B cell (primary cell): ENCODE results near the gene FBXO28. TPM values are rescaled to one million over a fixed set of nuclear protein-coding genes. Genes with fewer than 3 reads are reported as not detected.

Experiments
- ATAC-seq: fragments of 200-7000 bp; cut with Tn5 transposase; one replicate; pipeline ENCODE4 v1.10.0; 2021; ENCODE audit warnings: low read depth, mild to moderate bottlenecking, moderate number of reproducible peaks, moderate library complexity
- CTCF ChIA-PET: fragments of 350-600 bp; sonication (Branson Sonifier 250); formaldehyde crosslinking; loops from one replicate; lab custom pipeline; 2021; ENCODE audit warnings: antibody characterized with exemption, inconsistent platforms; lab: Charles Lee
- POLR2A ChIA-PET: fragments of 350-600 bp; sonication (Branson Sonifier 250); formaldehyde crosslinking; loops from one replicate; lab custom pipeline; 2021; ENCODE audit warnings: antibody characterized with exemption; lab: Charles Lee
- DNase-seq: peaks from one replicate; pipeline ENCODE4 v3.0.0; 2013
- H2AFZ ChIP-seq: 2 replicates; pipeline ENCODE4 v1.6.1; 2012; ENCODE audit warnings: mild to moderate bottlenecking, low read depth, low read length; ENCODE audit not compliant: insufficient read depth, poor library complexity, severe bottlenecking
- H3K27ac ChIP-seq, 2 donors: 1 replicate in 1 of 2; 2 replicates in 1 of 2; pipeline ENCODE4 v1.5.1; 2012 to 2013; ENCODE audit warnings: low read length in 2 of 2, mild to moderate bottlenecking in 2 of 2, moderate library complexity in 1 of 2
- H3K27me3 ChIP-seq, 4 experiments: fragments of 200-600 bp in 1 of 4; sonication (generic) in 1 of 4; replicated peaks in 1 of 4; 1 replicate in 2 of 4; 2 replicates in 2 of 4; pipeline versions ENCODE4 v1.6.1 to v1.7.0; 2013 to 2016; ENCODE audit warnings: low read length in 3 of 4, mild to moderate bottlenecking in 2 of 4, mixed read lengths in 1 of 4, moderate library complexity in 1 of 4; ENCODE audit not compliant: insufficient read depth in 4 of 4, control insufficient read depth in 3 of 4; ENCODE audit errors: control extremely low read depth in 1 of 4
- H3K36me3 ChIP-seq, 2 experiments: replicated peaks in 1 of 2; 1 replicate in 1 of 2; 2 replicates in 1 of 2; pipeline versions ENCODE4 v1.6.1 to v1.7.1; 2013; ENCODE audit warnings: low read length in 1 of 2; ENCODE audit not compliant: insufficient read depth in 2 of 2, control insufficient read depth in 1 of 2; ENCODE audit errors: control extremely low read depth in 1 of 2, extremely low read depth in 1 of 2
- H3K4me1 ChIP-seq, 2 donors: fragments of 200-600 bp in 1 of 2; sonication (generic) in 1 of 2; 1 replicate in 1 of 2; 2 replicates in 1 of 2; pipeline versions ENCODE4 v1.5.1 to v1.6.1; 2013 to 2017; ENCODE audit warnings: low read length in 2 of 2; ENCODE audit not compliant: control insufficient read depth in 2 of 2, insufficient read depth in 2 of 2
- H3K4me2 ChIP-seq: replicated peaks from 2 replicates; pipeline ENCODE3; 2012; ENCODE audit warnings: mild to moderate bottlenecking, low read depth, low read length; ENCODE audit not compliant: poor library complexity, severe bottlenecking
- H3K4me3 ChIP-seq, 5 experiments: fragments of 200-600 bp in 1 of 5; sonication (generic) in 1 of 5; 1 replicate in 3 of 5; 2 replicates in 2 of 5; pipeline versions ENCODE4 v1.5.1 to v1.7.0; 2011 to 2016; ENCODE audit warnings: low read length in 4 of 5, mild to moderate bottlenecking in 4 of 5, low read depth in 2 of 5, control low read depth in 1 of 5, moderate library complexity in 1 of 5; ENCODE audit not compliant: insufficient read depth in 1 of 5; ENCODE audit errors: control extremely low read depth in 1 of 5, extremely low read depth in 1 of 5
- H3K79me2 ChIP-seq: fragments of 200-600 bp; sonication (generic); one replicate; pipeline ENCODE4 v1.6.0; 2016; ENCODE audit warnings: low read length; ENCODE audit not compliant: control insufficient read depth, insufficient read depth
- H3K9ac ChIP-seq: fragments of 200-600 bp; sonication (generic); 2 replicates; pipeline ENCODE4 v1.6.1; 2017; ENCODE audit warnings: mild to moderate bottlenecking, low read length, moderate library complexity
- H3K9me3 ChIP-seq, 3 donors: one replicate each; pipeline versions ENCODE4 v1.6.1 to v1.7.1; 2013; ENCODE audit warnings: low read length in 2 of 3; ENCODE audit not compliant: control insufficient read depth in 2 of 3, insufficient read depth in 1 of 3; ENCODE audit errors: control extremely low read depth in 1 of 3
- H4K20me1 ChIP-seq: 2 replicates; pipeline ENCODE4 v1.6.0; 2012; ENCODE audit warnings: mild to moderate bottlenecking, low read length; ENCODE audit not compliant: insufficient read depth, control insufficient read depth, poor library complexity, severe bottlenecking
- H3K27ac Mint-ChIP-seq: one replicate; pipeline ENCODE4 v1.8.0; 2021; ENCODE audit warnings: mixed read lengths
- H3K27me3 Mint-ChIP-seq: one replicate; pipeline ENCODE4 v1.8.0; 2021; ENCODE audit warnings: mixed read lengths
- H3K4me1 Mint-ChIP-seq: one replicate; pipeline ENCODE4 v1.8.0; 2021; ENCODE audit warnings: mixed read lengths
- H3K4me3 Mint-ChIP-seq: one replicate; pipeline ENCODE4 v1.8.0; 2021; ENCODE audit warnings: mixed read lengths
- H3K9me3 Mint-ChIP-seq: one replicate; pipeline ENCODE4 v1.8.0; 2022; ENCODE audit warnings: mixed read lengths; ENCODE audit not compliant: insufficient read depth
- CTCF ChIP-seq: fragments of 200-600 bp; IDR thresholded peaks from one replicate; pipeline ENCODE4 v1.8.0; 2022; ENCODE audit warnings: antibody characterized with exemption, mild to moderate bottlenecking
- EZH2 ChIP-seq: IDR thresholded peaks from 2 replicates; pipeline ENCODE4 v1.6.1; 2012; ENCODE audit warnings: borderline replicate concordance, low read depth, mild to moderate bottlenecking, moderate library complexity, low read length; ENCODE audit not compliant: insufficient read depth, poor library complexity, severe bottlenecking
- WGBS: methylation state at CpG from one replicate; pipeline ENCODE4 v1.1.5; 2013; ENCODE audit warnings: missing lambda C conversion rate; ENCODE audit not compliant: insufficient coverage; 5-methylcytosine and 5-hydroxymethylcytosine counted together
- intact Hi-C: fragments of 100-400 bp; cut with micrococcal nuclease; formaldehyde crosslinking; loops from one replicate; pipeline ENCODE4 v1.10.0; 2022
- polyA plus RNA-seq: library from polyadenylated mRNA; depleted of rRNA; stranded (reverse); fragments of >200 nt; gene quantifications from 2 replicates; pipeline ENCODE4 v1.2.3, GENCODE V29; 2012
- total RNA-seq, 2 donors: library from RNA; stranded (reverse); fragments of 120-200 nt in 1 of 2; gene quantifications; 1 replicate in 1 of 2; 2 replicates in 1 of 2; pipeline versions ENCODE4 v1.2.3 to v1.2.4, GENCODE V29; 2013 to 2022

FBXO28 gene
- total and polyA plus RNA-seq, 2 donors (not counting 1 experiment from before 2014, with no cell fraction given) = 17.5 to 39.7 TPM

GRCh38 chr1:224196813-224197600, 83.1 kb downstream of the FBXO28 start:
- Histone ChIP-seq H3K27ac (no peak overlapping the region), H3K79me2 (peaks cover 27% of the 10 kb centered on the region), H3K27me3 (no peaks in the 10 kb centered on the region), H3K4me3 (no peak overlapping the region), H3K4me1 (peaks cover 0 to 7% of the 10 kb centered on the region in 2 donors), H3K9me3 (no peaks in the 10 kb centered on the region), H3K4me2 (no peak overlapping the region), H3K9ac (no peak overlapping the region), H4K20me1 (no peaks in the 10 kb centered on the region), H3K36me3 (peaks cover 11 to 25% of the 10 kb centered on the region in 2 experiments), H2AFZ (no peak overlapping the region)
- ChIA-PET CTCF (interaction anchor here (0.7 kb wide), 1 partner anchor 44 kb away, joined by 4 read pairs; no protein-coding TSS in a partner anchor), POLR2A (interaction anchor here (0.6 kb wide), 1 partner anchor 24 kb away, joined by 4 read pairs; no protein-coding TSS in a partner anchor)
- WGBS = 97% methylated on average over 4 of the region's 5 CpGs
- H3K27ac Mint-ChIP-seq = no peak overlapping the region
- no peaks in the 10 kb centered on the region for H3K27me3 Mint-ChIP-seq
- H3K4me1 Mint-ChIP-seq = peaks cover 28% of the 10 kb centered on the region
- ATAC-seq = no peak
- no peak for DNase-seq
- TF ChIP-seq CTCF = no peak
- TF ChIP-seq EZH2 = no peak
- no peak overlapping the region for H3K4me3 Mint-ChIP-seq
- H3K9me3 Mint-ChIP-seq = no peaks in the 10 kb centered on the region
- intact Hi-C loops = no loop called here

DNA sequence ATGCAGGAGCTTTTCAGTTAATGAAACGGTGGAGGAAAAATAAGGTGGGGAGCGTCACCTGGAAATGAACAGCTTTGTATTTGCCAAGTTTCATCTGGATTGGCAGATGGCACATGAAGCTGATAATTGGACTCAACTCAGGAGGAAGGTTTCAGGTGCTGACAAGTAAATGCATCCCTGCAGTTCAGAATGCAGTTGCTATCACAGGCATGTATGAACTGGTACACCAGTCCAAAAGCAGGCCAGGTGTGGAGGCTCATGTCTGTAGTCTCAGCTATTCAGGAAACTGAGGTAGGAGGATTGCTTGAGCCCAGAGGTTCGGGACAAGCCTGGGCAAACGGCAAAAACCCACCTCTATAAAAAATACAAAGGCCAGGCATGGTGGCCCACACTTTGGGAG, 84.7 kb downstream of the FBXO28 start:
- H3K27me3 ChIP-seq = no peaks in the 10 kb centered on the region
- DNase-seq (no peak), ATAC-seq (no peak)
- H3K27me3 Mint-ChIP-seq = no peaks in the 10 kb centered on the region
- peaks cover 15% of the 10 kb centered on the region for H3K79me2 ChIP-seq
- H3K4me3 Mint-ChIP-seq = no peak overlapping the region
- no peaks in the 10 kb centered on the region for H4K20me1 ChIP-seq
- peaks cover 29% of the 10 kb centered on the region for H3K4me1 Mint-ChIP-seq
- CTCF ChIA-PET = no interaction called here
- H3K27ac Mint-ChIP-seq = no peak overlapping the region
- 96% methylated on average over 2 of the region's 4 CpGs for WGBS
- H3K9me3 Mint-ChIP-seq = no peaks in the 10 kb centered on the region
- no peak overlapping the region for H3K27ac ChIP-seq
- H3K9ac ChIP-seq = no peak overlapping the region
- no peaks in the 10 kb centered on the region for H3K9me3 ChIP-seq
- TF ChIP-seq EZH2 = no peak
- TF ChIP-seq CTCF = no peak
- H3K4me3 ChIP-seq = no peak overlapping the region
- no peak overlapping the region for H2AFZ ChIP-seq
- no peak overlapping the region for H3K4me2 ChIP-seq
- H3K36me3 ChIP-seq = peaks cover 11 to 14% of the 10 kb centered on the region in 2 experiments
- POLR2A ChIA-PET = interaction anchor here (0.7 kb wide), 1 partner anchor 47 kb away, joined by 3 read pairs; no protein-coding TSS in a partner anchor
- H3K4me1 ChIP-seq = peaks cover 10 to 11% of the 10 kb centered on the region in 2 donors
- intact Hi-C loops = no loop called here
